ENCODE measurements around the gene NFATC2. TPM values are rescaled to one million over a fixed set of nuclear protein-coding genes. Genes with fewer than 3 reads are reported as not detected.
"Not testable (repeated sequence)": the region's sequence is repeated elsewhere in the genome, so short reads cannot be mapped to it uniquely, and the experiment has no call there.

Gene NFATC2
- total RNA-seq, 3 donors from 2014 or later = 5.9 to 11.9 (median 10.2) TPM

- no peaks in the 10 kb centered on the region for H3K27me3 ChIP-seq
- peaks cover 9 to 10% of the 10 kb centered on the region in 2 donors for H3K4me1 ChIP-seq
- H3K4me3 ChIP-seq = no peak overlapping the region
- TF ChIP-seq POLR2AphosphoS5 (IDR thresholded peaks at IDR 0.05) = no peak
- TF ChIP-seq CTCF (IDR thresholded peaks at IDR 0.05) = no peak
- TF ChIP-seq POLR2A (IDR thresholded peaks at IDR 0.05) = no peak
- H3K27ac ChIP-seq = no peak overlapping the region
- intact Hi-C loops (cut with DNase I; ENCODE audit: low total_unique reads) = no loop called here
- DNase-seq (ENCODE audit: low spot score in 2 of 2) = no peak
- no peaks in the 10 kb centered on the region for H3K36me3 ChIP-seq
- no peaks in the 10 kb centered on the region for H3K9me3 ChIP-seq
Observed at GRCh38 chr20:51545515-51545914, 3.0 kb upstream of the NFATC2 start.

DNA sequence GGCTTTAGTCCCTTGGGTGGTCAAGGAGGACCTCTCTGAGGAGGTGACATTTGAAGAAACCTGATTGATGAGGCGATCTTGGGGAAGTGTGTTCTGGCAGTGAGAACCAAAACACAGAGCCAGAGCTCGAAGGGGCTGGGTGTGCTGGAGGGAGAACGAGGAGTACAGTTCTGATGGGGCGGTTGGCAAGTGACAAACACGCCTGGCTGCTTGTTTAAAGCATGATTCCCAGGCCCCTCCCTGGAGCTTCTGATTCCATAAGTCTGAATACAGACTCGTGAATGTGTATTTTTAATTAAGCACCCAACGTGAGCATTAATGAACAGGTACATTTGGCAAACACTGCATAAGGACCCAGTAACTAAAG, 886 bp upstream of the NFATC2 start:
- Histone ChIP-seq H3K36me3 (no peaks in the 10 kb centered on the region), H3K27ac (no peak overlapping the region), H3K9me3 (no peaks in the 10 kb centered on the region), H3K4me1 (peaks cover 9 to 10% of the 10 kb centered on the region in 2 donors), H3K27me3 (no peaks in the 10 kb centered on the region), H3K4me3 (peak overlapping the region in 1 of 3 donors; percentile 61)
- TF ChIP-seq POLR2A (IDR thresholded peaks at IDR 0.05) = no peak
- no peak for TF ChIP-seq CTCF (IDR thresholded peaks at IDR 0.05)
- TF ChIP-seq POLR2AphosphoS5 (IDR thresholded peaks at IDR 0.05) = no peak
- intact Hi-C loops (cut with DNase I; ENCODE audit: low total_unique reads) = no loop called here
- DNase-seq (ENCODE audit: low spot score in 2 of 2) = no peak

DNA sequence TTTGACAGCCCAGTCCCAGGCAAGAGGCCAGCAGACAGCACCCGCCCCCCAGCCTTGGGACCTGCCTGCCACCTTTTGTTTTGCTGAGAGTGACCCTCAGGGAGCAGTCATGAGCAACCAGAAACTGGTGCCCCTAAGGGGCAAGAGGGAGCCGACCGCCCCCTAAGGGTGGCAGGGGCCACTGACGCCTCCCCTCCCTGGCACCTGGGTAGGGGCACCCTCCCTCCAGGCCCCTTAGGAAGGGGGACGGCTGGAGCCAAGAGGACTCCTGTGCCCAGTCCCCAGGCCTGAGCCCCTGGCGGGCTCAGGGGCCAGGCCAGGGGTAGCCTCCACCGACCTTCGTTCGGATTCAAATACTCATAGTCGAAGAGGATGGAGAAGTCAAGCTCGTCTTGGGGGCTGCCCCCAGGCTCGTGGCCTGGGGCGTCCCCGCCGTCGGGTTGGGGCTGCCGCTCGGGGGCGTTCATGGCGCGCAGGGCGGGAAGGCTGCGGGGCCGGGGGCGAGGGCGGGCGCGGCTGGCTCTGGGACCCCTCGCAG, 417 bp downstream of the NFATC2 start:
- Histone ChIP-seq H3K9me3 (no peaks in the 10 kb centered on the region), H3K36me3 (no peaks in the 10 kb centered on the region), H3K4me3 (peak overlapping the region; percentile 35 to 78 (median 61)), H3K27me3 (no peaks in the 10 kb centered on the region), H3K4me1 (peaks cover 9 to 10% of the 10 kb centered on the region in 2 donors), H3K27ac (peak overlapping the region; percentile 75 to 77)
- intact Hi-C loops (cut with DNase I; ENCODE audit: low total_unique reads) = no loop called here
- TF ChIP-seq POLR2A (IDR thresholded peaks at IDR 0.05) (no peak), CTCF (IDR thresholded peaks at IDR 0.05) (no peak), POLR2AphosphoS5 (IDR thresholded peaks at IDR 0.05) (no peak)
- DNase-seq (ENCODE audit: low spot score in 2 of 2) = no peak

- Histone ChIP-seq H3K36me3 (no peaks in the 10 kb centered on the region), H3K4me1 (peaks cover 9 to 10% of the 10 kb centered on the region in 2 donors), H3K27me3 (no peaks in the 10 kb centered on the region), H3K9me3 (no peaks in the 10 kb centered on the region), H3K27ac (peak overlapping the region; percentile 75 to 77), H3K4me3 (peak overlapping the region; percentile 35 to 78 (median 61))
- no peak for TF ChIP-seq POLR2A (IDR thresholded peaks at IDR 0.05)
- peak in 1 of 3 donors; percentile 34 for TF ChIP-seq POLR2AphosphoS5 (IDR thresholded peaks at IDR 0.05)
- intact Hi-C loops (cut with DNase I; ENCODE audit: low total_unique reads) = no loop called here
- DNase-seq (ENCODE audit: low spot score in 2 of 2) = peak; percentile 61 to 78
Observed at GRCh38 chr20:51541189-51542032, 1.1 kb downstream of the NFATC2 start.

- Histone ChIP-seq H3K9me3 (no peaks in the 10 kb centered on the region), H3K36me3 (no peaks in the 10 kb centered on the region), H3K4me3 (no peak overlapping the region), H3K27ac (peak overlapping the region; percentile 75 to 77), H3K4me1 (peaks cover 9 to 10% of the 10 kb centered on the region in 2 donors), H3K27me3 (no peaks in the 10 kb centered on the region)
- DNase-seq (ENCODE audit: low spot score in 2 of 2) = no peak
- no peak for TF ChIP-seq CTCF (IDR thresholded peaks at IDR 0.05)
- no peak for TF ChIP-seq POLR2AphosphoS5 (IDR thresholded peaks at IDR 0.05)
- no peak for TF ChIP-seq POLR2A (IDR thresholded peaks at IDR 0.05)
- intact Hi-C loops (cut with DNase I; ENCODE audit: low total_unique reads) = no loop called here
Observed at GRCh38 chr20:51540580-51540979, 1.9 kb downstream of the NFATC2 start.

DNA sequence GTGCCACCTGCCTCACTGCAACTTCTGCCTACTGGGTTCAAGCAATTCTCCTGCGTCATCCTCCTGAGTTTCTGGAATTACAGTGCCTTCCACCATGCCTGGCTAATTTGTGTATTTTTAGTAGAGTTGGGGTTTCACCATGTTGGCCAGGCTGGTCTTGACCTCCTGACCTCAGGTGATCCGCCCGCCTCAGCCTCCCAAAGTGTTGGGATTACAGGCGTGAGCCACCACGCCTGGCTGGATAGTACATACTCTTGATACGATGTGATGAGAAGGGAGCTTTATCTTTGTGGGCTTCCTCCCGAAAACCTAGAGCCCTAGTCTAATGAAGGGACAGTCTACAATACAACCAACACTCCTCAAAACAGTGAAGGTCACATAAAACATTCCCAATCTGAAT, 2.4 kb downstream of the NFATC2 start:
- H3K4me1 ChIP-seq; H3K4me3 ChIP-seq; DNase-seq (ENCODE audit: low spot score in 2 of 2); H3K9me3 ChIP-seq; H3K27me3 ChIP-seq; intact Hi-C loops (cut with DNase I; ENCODE audit: low total_unique reads); H3K36me3 ChIP-seq; H3K27ac ChIP-seq: not testable (repeated sequence)

Data from breast epithelium (tissue), 4 donors.